GM21447 (cell line): ENCODE data around the gene TSPAN15.
"Not testable (repeated sequence)": the region's sequence is repeated elsewhere in the genome, so short reads cannot be mapped to it uniquely, and the experiment has no call there.

Experiments
- ATAC-seq: cut with Tn5 transposase; IDR thresholded peaks from one replicate; pipeline ENCODE4 v1.9.1; 2021; ENCODE audit not compliant: unreplicated experiment

Gene TSPAN15

DNA sequence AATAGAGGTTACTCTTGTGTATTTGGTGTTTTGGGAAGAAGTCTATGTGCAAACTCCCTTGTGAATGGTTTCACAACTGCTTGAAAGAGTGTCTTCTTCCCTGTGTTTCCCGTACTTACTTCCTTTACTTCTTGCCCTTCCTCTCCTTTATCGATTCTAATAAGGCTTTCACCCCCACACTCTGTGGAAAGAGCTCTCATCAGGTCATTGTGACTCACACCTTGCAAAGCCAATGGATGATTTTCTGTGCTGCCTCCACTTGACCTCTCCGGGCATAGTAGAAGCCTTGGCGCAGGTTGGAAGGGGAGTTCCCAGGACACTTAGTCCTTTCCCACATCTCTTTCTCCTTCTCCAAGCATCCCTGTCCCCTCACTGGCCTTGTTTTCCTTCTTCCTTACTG, 6.2 kb upstream of the TSPAN15 start:
- ATAC-seq: no peak

DNA sequence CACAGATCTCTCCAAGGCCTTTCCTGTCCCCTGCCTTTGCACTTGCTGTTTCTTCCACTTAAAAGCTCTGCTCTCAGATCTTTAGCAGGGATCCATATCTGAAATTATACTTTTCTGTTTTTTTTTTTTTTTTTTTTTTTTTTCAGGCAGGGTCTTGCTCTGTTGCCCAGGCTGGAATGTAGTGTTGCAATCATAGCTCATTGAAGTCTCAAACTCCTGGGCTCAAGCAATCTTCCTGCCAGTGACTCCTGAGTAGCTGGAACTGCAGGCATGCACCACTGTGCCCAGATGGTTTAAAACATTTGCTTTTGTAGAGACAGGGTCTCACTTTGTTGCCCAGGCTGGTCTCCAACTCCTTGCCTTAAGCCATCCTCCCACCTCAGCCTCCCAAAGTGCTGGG, 5.0 kb upstream of the TSPAN15 start:
- ATAC-seq: no peak

DNA sequence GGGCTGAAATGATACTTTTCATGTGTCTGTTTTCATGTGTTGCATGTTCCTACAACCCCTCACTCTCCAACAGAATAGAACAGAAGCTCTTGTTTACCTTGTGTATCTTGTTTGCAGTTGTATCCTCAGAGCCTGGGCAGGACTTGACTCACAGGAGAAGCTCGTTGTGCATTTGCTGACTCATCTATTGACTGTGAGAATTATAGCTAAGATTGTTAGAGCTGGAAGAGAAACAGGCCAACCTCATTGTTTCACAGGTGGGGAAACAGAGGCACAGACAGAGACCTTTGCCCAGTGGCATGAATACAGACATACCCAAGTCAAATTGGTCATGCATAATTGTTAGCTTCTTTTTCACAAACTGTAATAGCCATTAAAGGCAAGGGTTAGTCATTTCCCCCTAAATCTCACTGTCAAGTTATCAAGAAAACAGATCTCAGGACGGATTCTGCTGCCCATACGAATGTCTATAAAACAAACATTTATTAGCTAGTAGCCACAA, 4.6 kb upstream of the TSPAN15 start:
- ATAC-seq: no peak

DNA sequence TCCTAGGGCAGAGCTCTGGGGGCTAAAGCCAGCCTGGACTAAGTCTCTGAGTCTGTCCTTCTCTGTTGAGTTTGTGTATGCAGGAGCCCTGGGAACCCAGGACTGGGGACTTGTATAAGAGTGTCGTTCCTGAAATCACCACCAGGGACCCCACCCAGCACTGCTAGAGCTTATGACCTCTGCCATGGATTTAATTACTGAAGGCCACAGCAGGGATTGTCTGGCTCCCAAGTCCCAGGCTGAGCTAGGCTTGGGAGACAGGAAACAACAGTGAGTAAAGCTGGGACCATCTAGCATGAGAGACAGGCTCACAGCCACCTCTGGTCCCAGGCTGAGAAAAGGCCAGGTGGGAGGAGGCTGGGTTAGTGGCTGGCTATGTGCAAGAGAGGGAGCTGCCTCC, 1.4 kb upstream of the TSPAN15 start:
- ATAC-seq: no peak

DNA sequence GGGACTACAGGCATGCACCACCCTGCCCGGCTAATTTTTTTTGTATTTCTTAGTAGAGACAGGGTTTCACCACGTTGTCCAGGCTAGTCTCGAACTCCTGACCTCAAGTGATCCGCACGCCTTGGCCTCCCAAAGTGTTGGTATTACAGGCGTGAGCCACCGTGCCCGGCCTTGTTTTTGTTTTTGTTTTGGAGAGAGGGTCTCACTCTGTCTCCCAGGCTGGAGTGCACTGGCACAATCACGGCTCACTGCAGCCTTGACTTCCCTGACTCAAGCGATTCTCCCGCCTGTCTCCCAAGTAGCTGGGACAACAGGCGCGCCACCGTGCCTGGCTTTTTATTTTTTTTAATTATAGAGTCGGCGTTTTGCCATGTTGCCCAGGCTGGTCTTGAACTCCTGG, 870 bp upstream of the TSPAN15 start:
- ATAC-seq: not testable (repeated sequence)

DNA sequence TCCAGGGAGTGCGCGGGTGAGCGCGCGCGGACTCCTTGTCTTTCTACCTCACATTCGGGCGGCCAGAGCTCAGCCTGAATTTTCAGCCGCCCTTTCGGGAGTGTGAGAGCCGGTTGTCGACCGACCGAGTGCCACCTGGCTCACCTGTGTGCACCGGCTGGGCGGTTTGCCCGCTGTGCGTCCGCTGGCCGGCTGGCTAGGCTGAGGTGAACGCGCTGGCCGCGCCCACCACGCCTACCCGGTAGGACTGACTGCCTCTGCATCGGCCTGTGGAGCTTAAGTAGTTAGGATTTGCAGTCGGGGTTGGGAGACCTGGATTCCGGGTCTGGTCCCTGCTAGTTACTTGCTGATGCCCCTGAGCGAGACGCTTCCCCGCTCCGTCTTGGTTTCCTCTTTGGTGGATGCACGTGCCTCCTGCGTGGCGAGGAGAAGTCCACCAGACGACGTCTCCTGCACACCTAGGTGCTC, 553 bp downstream of the TSPAN15 start:
- no peak for ATAC-seq

DNA sequence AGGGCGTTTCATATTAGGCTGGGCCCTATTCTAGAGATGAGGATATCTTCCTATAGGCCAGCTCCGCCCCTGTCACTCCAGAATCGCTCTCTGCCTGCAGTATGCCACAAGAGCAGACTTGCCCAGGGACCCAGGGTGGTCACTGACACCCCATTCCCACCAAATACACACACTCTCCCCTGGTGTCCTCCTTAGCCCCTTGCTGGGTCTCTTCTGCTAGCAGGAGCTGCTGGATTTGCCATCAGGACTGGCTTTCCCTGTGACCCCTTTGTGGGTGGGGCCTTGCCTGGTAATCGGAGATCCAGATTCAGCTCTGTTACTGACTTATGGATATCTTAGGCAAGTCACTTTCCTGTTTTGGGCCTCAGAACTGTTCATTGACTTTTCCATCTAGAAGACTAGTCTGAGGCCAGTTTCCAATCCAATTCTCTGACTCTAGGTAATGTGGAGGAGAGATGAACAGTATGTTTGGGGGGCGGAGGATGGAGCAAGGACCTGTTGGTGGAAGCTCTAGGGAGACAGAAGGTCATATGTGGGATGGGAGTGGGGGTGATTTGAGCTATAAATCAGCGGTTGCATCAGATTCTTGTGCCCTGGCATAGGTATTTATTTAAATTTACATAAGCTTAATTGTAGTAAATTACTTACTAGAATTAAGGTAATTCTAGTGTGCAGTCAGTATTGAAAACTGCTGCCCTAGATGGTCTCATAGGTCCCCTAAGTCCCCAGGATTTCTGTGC, 1.6 kb downstream of the TSPAN15 start:
- no peak for ATAC-seq

DNA sequence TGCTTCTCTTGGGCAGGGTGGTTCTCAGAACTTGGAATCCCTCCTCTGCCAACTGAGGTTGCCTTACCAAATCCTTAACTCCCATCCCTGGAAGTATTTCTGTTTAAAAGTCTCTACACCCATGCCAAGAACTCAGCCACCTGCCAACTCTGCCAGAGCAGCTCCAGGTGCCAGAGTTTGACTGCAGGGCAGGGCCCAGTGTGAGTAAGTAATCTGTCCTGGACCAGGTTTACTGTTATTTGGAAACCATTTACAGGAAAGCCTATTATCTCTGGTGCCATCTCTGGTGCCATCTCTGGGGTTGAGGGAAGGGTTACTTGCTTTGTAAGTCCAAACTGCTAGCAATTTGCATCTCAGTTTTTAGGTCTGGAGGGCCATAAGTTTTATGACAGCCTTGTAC, 2.5 kb downstream of the TSPAN15 start:
- ATAC-seq: no peak

DNA sequence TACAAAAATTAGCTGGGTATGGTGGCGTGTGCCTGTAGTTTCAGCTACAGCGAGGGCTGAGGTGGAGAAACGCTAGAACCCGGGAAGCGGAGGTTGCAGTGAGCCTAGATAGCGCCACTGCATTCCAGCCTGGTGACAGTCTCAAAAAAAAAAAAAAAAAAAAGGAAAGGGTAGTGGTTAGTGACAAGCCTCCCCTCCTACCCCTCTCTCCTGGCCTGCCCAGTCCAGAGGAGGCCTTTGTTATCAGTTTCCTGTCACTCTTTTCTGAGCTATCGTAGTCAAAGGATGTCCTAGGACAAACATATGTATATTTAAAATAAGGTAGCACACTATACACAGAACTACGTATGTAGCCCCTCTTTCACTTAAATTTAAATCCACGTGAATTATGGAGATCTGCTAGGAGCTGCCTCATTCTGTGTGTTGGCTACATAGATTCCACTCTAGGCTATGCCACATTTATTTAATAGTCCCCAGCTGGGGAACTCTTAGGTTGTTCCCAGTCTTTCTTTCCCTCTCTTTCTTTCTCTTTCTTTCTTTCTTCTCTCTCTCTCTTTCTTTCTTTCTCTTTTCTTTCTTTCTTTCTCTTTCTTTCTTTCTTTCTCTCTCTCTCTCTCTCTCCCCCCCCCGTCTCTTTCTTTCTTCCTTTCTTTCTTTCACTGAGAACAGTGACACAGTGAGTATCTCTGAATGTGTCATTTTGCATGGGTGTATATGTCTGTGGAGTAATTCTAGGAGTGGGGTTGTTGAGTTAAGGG, 3.9 kb downstream of the TSPAN15 start:
- no peak for ATAC-seq

DNA sequence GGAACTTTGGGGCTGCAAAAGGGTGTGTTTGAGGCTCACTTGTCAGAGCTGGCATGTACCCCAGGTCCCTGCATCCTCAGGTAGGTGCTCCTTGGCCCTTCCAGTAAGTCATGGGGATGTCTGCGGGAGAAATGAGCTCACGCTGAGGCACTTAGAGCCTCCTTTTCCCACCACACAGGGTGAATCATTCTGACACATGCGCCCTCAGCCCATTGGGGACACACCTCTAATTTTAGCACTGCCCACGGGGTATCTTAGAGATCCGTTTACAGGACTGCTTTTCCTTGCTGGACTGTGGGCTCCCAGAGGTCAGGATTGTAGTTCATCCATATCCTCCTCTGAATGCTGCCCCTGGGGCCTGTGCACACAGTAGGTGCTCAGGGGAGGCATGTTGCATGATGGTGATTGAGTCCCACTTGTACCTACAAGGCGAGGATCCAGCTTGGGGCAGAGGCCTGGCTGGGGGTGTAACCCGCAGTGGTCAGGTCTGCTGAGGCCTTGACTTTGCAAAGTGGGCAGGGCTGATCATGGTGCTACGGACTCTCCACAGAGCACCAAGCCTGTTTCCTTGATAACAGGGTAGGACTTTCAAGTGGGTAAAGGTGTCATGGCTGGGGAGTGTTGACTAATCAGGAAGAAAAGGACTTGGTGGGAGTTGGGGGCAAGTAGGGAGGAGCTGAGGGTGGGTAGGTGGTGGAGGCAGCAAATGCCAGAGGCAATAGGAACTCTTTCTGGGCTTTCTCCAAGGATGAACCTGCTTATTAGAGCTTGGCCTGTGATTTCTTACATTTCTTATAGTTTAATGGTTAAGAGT, 5.8 kb downstream of the TSPAN15 start:
- ATAC-seq: no peak

DNA sequence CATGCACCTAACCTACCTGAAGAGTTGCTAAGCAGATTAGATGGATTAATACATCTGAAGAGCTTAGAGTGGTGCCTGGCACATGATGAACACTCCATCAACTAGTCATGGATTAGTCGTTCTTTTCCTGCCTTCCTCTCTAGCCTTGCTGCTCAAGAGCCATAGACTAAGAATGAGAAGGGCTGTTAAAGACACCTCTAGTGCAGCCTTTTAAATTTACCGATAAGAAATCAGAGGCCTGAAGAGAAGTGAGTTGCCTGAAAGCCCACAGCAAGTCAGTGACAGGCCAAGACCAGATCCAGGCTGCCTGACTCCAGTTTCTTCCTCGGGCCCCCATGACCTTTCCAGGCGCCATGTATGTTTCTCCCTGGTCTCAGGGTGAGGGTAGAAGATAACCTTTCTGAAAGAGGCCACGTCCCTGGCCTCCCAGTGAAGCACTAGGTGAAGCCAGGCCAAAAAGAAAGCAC, 6.5 kb downstream of the TSPAN15 start:
- ATAC-seq: no peak

DNA sequence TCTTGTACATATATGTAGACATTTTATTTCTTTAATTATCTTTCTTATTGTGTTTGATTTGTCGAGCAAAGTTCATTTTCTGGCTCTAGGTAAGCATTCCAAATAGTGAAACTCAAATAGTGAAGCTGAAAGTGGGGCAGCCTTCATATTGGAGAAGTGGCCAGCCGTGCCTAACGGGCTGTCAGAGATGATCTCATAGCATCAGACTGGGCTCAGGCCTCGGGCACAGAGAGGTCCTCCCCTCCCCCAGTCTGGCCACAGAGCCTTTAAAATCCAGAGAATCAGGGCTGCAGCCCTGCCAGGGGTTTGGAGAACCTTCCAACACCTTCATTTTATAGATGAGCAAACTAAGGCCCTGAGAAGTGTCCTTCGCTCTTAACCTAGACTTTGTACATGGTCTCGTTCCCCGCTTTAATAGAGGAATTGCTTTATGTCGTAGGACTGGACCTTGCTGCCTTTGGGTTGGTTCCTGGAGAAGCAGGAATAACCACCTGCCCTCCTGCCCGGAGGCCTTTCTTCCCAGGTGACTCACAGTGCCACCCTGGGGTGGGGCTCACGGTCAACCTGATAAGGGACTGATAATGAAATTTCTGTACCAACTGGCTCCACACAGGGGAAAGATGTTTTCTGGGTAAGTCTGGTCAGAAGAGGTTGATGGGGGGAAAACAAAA, 7.3 kb downstream of the TSPAN15 start:
- ATAC-seq: no peak

DNA sequence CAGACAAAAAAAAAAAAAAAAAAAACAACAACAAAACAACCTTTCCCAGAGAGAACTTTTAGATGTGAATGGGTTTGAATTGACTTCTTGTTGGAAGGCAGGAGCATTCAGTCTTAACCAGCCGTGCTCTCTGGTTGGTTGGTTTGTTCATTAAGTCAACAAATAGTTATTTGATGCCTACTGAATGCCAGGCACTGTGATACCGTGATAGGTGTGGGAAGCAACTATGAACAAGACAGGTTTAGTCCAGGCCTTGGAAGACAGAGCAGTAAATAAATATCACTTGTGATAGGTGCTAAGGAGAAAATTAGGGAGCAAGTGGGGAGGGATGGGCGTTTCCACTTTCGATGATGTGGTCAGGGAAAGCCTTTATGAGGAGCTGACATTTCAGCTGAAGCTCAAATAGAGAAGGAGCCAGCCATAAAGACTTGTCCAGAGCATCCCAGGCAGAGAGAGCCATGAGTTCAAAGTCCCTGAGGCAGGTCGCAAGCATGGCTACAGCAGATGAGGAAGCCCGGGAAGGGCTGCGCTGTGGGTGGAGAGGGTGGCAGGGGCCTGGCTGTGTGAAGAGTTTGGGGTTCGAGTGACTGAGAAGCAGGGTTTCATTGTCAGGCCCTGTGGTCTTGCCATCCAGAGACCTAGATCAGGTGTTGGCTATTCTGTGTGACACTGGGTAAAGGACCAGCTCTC, 8.0 kb downstream of the TSPAN15 start:
- ATAC-seq: no peak

DNA sequence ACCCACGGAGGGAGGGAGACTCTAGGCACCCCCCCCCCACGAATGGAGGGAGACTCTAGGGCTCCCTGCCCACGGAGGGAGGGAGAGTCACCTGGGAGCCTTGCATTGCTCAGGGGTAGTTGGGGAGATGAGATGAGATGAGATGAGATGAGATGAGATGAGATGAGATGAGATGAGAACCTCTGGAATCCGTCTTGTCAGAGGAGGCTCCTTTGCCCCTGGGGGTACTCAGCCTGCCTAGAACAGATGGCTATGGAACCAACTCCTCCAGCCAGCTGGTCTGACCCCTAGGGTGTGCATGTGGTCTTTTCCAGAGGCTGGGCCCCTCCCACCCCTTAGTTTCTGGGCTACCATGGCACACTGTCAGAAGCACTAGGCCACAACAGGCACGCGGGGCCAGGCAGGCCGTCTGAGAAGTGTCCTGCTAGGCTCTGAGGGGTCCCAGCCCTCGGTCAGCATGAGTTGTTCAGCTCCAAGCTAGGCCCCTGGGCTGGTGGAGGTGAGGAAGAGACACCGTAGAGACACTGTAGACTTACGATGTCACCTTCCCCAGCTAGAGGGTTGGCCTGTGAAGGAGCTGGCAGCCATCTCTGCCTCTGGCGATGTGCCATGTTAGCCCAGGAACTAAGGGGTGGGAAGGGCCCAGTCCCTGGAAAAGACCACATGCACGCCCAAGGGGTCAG, 8.8 kb downstream of the TSPAN15 start:
- ATAC-seq: no peak

DNA sequence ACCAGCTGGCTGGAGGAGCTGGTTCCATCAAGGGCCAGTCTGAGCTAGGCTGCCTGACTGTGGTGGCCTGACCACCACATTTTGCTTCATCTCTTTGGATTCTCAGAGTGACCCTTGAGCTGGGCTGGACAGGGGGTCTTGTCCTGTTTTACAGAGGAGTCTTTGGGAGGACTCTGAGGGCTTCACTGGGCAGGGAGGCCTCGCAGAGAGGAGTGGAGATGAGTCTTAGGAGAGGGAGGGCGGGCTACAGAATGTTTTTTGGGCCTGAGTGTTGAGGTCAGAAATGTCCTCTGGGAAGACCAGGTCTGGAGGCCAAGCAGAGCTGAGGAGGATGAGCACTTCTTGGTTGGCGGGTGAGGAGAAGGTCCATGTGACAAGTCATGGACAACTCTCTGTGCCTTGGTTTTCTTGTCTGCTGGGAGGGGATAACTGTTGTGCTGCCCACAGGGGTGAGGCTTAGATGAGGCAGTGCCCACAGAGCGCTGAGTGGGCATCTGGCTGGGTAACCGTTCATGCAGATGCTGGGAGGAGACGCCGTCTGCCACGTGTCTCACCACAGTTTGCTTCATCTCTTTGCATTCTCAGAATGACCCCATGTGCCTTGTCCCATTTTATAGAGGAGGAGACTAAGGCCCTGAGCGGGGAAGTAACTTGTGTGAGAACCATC, 9.4 kb downstream of the TSPAN15 start:
- ATAC-seq: no peak

DNA sequence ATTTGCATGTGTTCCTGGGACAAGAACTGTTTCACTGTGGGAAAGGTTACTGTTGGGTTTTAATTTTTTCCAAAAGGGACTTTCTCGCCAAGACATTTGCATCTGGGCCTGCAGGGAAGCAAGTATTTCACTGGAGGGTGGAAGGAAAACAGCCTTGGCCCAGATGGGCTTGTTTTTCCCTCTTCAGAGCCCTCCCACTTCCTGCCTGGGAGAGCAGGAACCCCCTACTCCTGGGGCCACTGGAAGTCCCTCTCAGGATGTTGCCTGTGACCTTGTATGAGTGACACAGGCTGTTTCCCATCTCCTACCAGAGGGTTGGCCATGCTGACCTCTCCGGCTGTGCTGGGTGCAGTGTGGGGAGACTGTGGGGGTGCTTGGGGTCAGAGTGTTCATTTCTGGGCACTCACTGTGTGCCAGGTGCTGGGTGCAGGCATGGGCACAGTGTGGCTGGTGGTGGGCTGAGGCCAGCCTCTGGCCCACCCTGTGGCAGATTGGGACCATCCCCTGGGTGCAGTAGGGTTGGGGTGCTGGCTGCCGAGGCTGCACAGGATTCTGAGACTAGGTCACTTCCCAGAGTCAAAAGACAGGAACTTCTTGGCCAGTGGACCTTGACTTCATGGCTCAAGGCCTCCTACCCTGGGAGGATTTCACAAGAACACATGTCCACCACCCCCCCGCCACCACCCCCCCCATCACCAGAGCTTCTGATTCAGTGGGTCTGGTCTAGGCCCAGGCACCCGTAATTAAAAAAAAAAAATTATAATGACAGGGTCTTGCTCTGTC, 10.2 kb downstream of the TSPAN15 start:
- no peak for ATAC-seq

DNA sequence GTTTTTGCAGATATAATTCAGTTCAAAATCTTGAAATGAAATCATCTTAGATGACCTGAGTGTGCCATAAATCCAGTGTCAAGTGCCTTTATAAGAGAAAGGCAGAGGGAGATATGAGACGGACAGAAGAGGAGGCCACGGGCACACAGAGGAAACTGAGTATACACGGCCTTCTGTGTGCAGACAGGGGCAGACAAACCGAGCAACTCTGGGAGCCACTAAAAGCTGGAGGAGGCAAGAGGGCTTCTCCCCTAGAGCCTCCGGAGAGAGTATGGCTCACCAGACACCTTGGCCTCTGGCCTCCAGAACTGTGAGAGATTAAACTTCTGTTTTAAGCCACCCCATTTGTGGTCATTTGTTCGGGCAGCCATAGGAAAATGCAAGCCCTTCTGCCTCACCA, 12.6 kb downstream of the TSPAN15 start:
- ATAC-seq: no peak

DNA sequence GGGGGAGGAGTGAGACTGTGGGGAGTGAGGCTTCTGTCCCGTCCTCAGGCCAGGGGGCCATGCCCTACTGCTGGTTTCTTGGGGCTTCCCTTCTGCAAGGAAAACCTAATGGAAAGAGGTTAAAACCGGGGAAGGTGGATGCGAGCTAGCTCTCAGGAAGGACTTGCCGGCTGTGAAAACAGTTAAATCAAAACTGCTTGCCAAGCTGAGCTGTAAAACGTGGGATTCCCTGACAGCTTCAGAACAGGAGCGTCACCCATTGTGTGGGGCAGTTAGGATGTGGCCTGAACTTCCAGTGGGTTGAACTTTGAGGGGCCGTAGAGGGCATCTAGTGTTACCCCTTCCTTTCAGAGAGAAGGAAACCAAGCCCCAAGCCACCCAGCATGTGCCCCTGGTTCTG, 13.1 kb downstream of the TSPAN15 start:
- ATAC-seq: no peak
